ENCODE measurements around the gene GRIK2.

DNA sequence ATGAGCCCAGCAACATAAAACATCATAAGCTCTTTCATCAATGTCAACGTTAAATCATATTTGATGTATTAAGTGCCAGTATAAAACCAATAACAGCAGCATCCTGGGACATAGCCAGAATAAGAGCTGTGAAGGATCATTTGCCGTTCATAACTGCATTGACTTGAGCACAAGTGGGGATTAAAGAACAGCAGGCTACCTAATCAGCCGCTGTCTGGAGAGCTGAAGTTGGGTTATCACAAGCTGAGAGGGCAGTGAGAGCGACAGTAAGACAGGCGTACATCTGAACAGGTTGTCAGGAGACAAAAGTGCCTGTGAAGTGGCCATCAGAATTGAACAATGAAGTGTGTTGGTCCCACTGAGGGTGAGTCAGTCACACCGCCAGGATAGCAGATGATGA, 269.6 kb downstream of the GRIK2 start:
- no peak for TF ChIP-seq POLR2A (IDR thresholded peaks at IDR 0.05; ENCODE audit: low read depth, low read length)
- TF ChIP-seq, protein P1, sequence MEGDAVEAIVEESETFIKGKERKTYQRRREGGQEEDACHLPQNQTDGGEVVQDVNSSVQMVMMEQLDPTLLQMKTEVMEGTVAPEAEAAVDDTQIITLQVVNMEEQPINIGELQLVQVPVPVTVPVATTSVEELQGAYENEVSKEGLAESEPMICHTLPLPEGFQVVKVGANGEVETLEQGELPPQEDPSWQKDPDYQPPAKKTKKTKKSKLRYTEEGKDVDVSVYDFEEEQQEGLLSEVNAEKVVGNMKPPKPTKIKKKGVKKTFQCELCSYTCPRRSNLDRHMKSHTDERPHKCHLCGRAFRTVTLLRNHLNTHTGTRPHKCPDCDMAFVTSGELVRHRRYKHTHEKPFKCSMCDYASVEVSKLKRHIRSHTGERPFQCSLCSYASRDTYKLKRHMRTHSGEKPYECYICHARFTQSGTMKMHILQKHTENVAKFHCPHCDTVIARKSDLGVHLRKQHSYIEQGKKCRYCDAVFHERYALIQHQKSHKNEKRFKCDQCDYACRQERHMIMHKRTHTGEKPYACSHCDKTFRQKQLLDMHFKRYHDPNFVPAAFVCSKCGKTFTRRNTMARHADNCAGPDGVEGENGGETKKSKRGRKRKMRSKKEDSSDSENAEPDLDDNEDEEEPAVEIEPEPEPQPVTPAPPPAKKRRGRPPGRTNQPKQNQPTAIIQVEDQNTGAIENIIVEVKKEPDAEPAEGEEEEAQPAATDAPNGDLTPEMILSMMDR (conservative IDR thresholded peaks at IDR 0.05; ENCODE audit: low read depth, low read length): no peak
- TF ChIP-seq, protein P2, sequence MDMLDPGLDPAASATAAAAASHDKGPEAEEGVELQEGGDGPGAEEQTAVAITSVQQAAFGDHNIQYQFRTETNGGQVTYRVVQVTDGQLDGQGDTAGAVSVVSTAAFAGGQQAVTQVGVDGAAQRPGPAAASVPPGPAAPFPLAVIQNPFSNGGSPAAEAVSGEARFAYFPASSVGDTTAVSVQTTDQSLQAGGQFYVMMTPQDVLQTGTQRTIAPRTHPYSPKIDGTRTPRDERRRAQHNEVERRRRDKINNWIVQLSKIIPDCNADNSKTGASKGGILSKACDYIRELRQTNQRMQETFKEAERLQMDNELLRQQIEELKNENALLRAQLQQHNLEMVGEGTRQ (IDR thresholded peaks at IDR 0.05; ENCODE audit: low read depth, low read length): no peak
- TF ChIP-seq CEBPB (IDR thresholded peaks at IDR 0.05; ENCODE audit: low read depth, low read length): no peak
- TF ChIP-seq SMC3 (IDR thresholded peaks at IDR 0.05; ENCODE audit: low read depth, low read length): no peak
- TF ChIP-seq RAD21 (IDR thresholded peaks at IDR 0.05; ENCODE audit: low read length): no peak
- TF ChIP-seq BHLHE40 (IDR thresholded peaks at IDR 0.05; ENCODE audit: low read depth, low read length): no peak
- TF ChIP-seq MAFK (IDR thresholded peaks at IDR 0.05; ENCODE audit: low read depth, low read length): no peak
- no peak for TF ChIP-seq RFX5 (IDR thresholded peaks at IDR 0.05; ENCODE audit: low read depth, low read length)
- no peak for TF ChIP-seq FOS (IDR thresholded peaks at IDR 0.05; ENCODE audit: low read depth, low read length)
- no peak for TF ChIP-seq MXI1 (IDR thresholded peaks at IDR 0.05; ENCODE audit: borderline replicate concordance, low read depth, low read length)
- no peak for TF ChIP-seq MAZ (IDR thresholded peaks at IDR 0.05; ENCODE audit: borderline replicate concordance, low read depth, low read length)

Data from IMR-90 (cell line).